Suprapubic skin (tissue), 3 donors: ENCODE data around the gene DIP2C.

Experiments used
- CTCF ChIP-seq, 2 donors: fragments of 200-600 bp in 1 of 2; fragments of 450-650 bp in 1 of 2; sonication (generic) in 1 of 2; IDR thresholded peaks; one replicate each; pipeline ENCODE4 v1.5.1; 2016 to 2019; ENCODE audit warnings: antibody characterized with exemption in 2 of 2, mild to moderate bottlenecking in 1 of 2, moderate library complexity in 1 of 2
- POLR2A ChIP-seq, 2 donors: fragments of 450-650 bp; IDR thresholded peaks; one replicate each; pipeline ENCODE4 v1.6.1; 2017; ENCODE audit warnings: antibody characterized with exemption in 2 of 2, mild to moderate bottlenecking in 2 of 2, moderate library complexity in 2 of 2

- TF ChIP-seq CTCF (IDR thresholded peaks at IDR 0.05) (no peak), POLR2A (IDR thresholded peaks at IDR 0.05) (no peak)
Observed at GRCh38 chr10:633279-634245, 55.9 kb downstream of the DIP2C start.
